OCI-LY7 (cell line): ENCODE results near the gene IRX6. TPM values are rescaled to one million over a fixed set of nuclear protein-coding genes. Genes with fewer than 3 reads are reported as not detected.

ENCODE experiments used
- BruUV-seq: library from RNA; stranded (reverse); fragments of 400-500 nt; replicated peaks from 2 replicates; lab custom pipeline; 2021; lab: Mats Ljungman, UMichigan
- CTCF ChIA-PET: fragments of 300-600 bp; sonication (Branson Sonifier 250); formaldehyde crosslinking; loops from one replicate; lab custom pipeline; 2022; ENCODE audit warnings: antibody characterized with exemption; ENCODE audit not compliant: unreplicated experiment; lab: Charles Lee
- POLR2A ChIA-PET: fragments of 300-600 bp; sonication (Branson Sonifier 250); formaldehyde crosslinking; loops from one replicate; lab custom pipeline; 2022; ENCODE audit warnings: antibody characterized with exemption; lab: Charles Lee
- DNase-seq: peaks from one replicate; pipeline ENCODE4 v3.0.0-alpha.2; 2015; ENCODE audit warnings: low spot score
- H2AFZ ChIP-seq: fragments of 200-600 bp; sonication (generic), shearing (Covaris generic); 2 replicates; pipeline ENCODE4 v1.6.1; 2014; ENCODE audit warnings: mild to moderate bottlenecking, antibody characterized with exemption, low read length, moderate library complexity
- H3K27ac ChIP-seq: fragments of 200-600 bp; sonication (generic); 2 replicates; pipeline ENCODE4 v1.5.1; 2014; ENCODE audit warnings: mixed run types, low read depth, mild to moderate bottlenecking, moderate library complexity, low read length, inconsistent platforms; ENCODE audit not compliant: poor library complexity, severe bottlenecking
- H3K36me3 ChIP-seq: fragments of 200-600 bp; sonication (generic); 2 replicates; pipeline ENCODE4 v1.6.1; 2014; ENCODE audit warnings: mild to moderate bottlenecking, antibody characterized with exemption, low read length, moderate library complexity, mixed read lengths; ENCODE audit not compliant: insufficient read depth
- H3K4me1 ChIP-seq: fragments of 200-600 bp; sonication (generic); 2 replicates; pipeline ENCODE4 v1.5.1; 2014; ENCODE audit warnings: mild to moderate bottlenecking, low read length; ENCODE audit not compliant: insufficient read depth, poor library complexity, severe bottlenecking
- H3K4me2 ChIP-seq: fragments of 200-600 bp; sonication (generic); 2 replicates; pipeline ENCODE4 v1.6.1; 2014; ENCODE audit warnings: mild to moderate bottlenecking, low read length
- H3K4me3 ChIP-seq: fragments of 200-600 bp; sonication (generic); 2 replicates; pipeline ENCODE4 v1.5.1; 2014; ENCODE audit warnings: mild to moderate bottlenecking, low read depth, low read length; ENCODE audit not compliant: poor library complexity, severe bottlenecking
- H3K79me2 ChIP-seq: fragments of 200-600 bp; sonication (generic); 2 replicates; pipeline ENCODE4 v1.6.1; 2016; ENCODE audit warnings: low read depth, mild to moderate bottlenecking, low read length, moderate library complexity, mixed read lengths; ENCODE audit not compliant: insufficient read depth
- H3K9me2 ChIP-seq: fragments of 200-600 bp; sonication (generic); 2 replicates; pipeline ENCODE4 v1.6.1; 2016; ENCODE audit warnings: mild to moderate bottlenecking, low read length, mixed read lengths; ENCODE audit not compliant: insufficient read depth
- H3K9me3 ChIP-seq: fragments of 200-600 bp; sonication (generic); 2 replicates; pipeline ENCODE4 v1.6.1; 2014; ENCODE audit warnings: mild to moderate bottlenecking, mixed run types, low read length, mixed read lengths
- H4K20me1 ChIP-seq: fragments of 200-600 bp; sonication (generic); 2 replicates; pipeline ENCODE4 v1.6.1; 2014; ENCODE audit warnings: mild to moderate bottlenecking, antibody characterized with exemption, low read length, moderate library complexity, mixed read lengths; ENCODE audit not compliant: insufficient read depth
- CTCF ChIP-seq: fragments of 200-600 bp; sonication (generic); conservative IDR thresholded peaks from 2 replicates; pipeline ENCODE4 v1.5.1; 2014; ENCODE audit warnings: mild to moderate bottlenecking, antibody characterized with exemption, low read length, moderate library complexity, mixed read lengths
- EZH2phosphoT487 ChIP-seq: fragments of 200-600 bp; sonication (generic); IDR thresholded peaks from 2 replicates; pipeline ENCODE4 v1.6.1; 2018; ENCODE audit warnings: low read depth, borderline replicate concordance, mild to moderate bottlenecking, mixed run types, antibody characterized with exemption, low read length, moderate library complexity, mixed read lengths
- intact Hi-C: fragments of 100-400 bp; cut with micrococcal nuclease; formaldehyde crosslinking; loops from one replicate; pipeline ENCODE4 v1.10.0; 2022; ENCODE audit not compliant: unreplicated experiment
- total RNA-seq, 2 experiments: library from RNA; depleted of rRNA in 1 of 2; stranded (reverse); fragments of >200 nt in 1 of 2; shearing (Covaris generic) in 1 of 2; gene quantifications; 2 replicates each; pipeline ENCODE4 v1.2.3, GENCODE V29; 2014 to 2022

IRX6 gene
- total RNA-seq, 2 experiments from 2014 or later: not detected

GRCh38 chr16:55297910-55298479 lies 26.0 kb upstream of the IRX6 start:
- Histone ChIP-seq H3K9me3 (no peaks in the 10 kb centered on the region), H3K4me1 (no peaks in the 10 kb centered on the region), H3K27ac (no peak overlapping the region), H2AFZ (no peak overlapping the region), H3K4me3 (no peak overlapping the region), H3K9me2 (no peaks in the 10 kb centered on the region), H3K36me3 (no peaks in the 10 kb centered on the region), H3K4me2 (no peak overlapping the region), H4K20me1 (no peaks in the 10 kb centered on the region), H3K79me2 (no peaks in the 10 kb centered on the region)
- DNase-seq: no peak
- BruUV-seq: no TSS peak
- ChIA-PET POLR2A (no interaction called here), CTCF (no interaction called here)
- intact Hi-C loops: no loop called here
- TF ChIP-seq EZH2phosphoT487: no peak
- TF ChIP-seq CTCF: no peak

- no peaks in the 10 kb centered on the region for H3K9me2 ChIP-seq
- no peaks in the 10 kb centered on the region for H3K79me2 ChIP-seq
- no peaks in the 10 kb centered on the region for H4K20me1 ChIP-seq
- no peak overlapping the region for H2AFZ ChIP-seq
- no peak for TF ChIP-seq EZH2phosphoT487
- H3K36me3 ChIP-seq: no peaks in the 10 kb centered on the region
- H3K9me3 ChIP-seq: no peaks in the 10 kb centered on the region
- CTCF ChIA-PET: no interaction called here
- no peaks in the 10 kb centered on the region for H3K4me1 ChIP-seq
- POLR2A ChIA-PET: no interaction called here
- no TSS peak for BruUV-seq
- intact Hi-C loops: no loop called here
- H3K4me3 ChIP-seq: no peak overlapping the region
- no peak overlapping the region for H3K4me2 ChIP-seq
- H3K27ac ChIP-seq: no peak overlapping the region
- DNase-seq: no peak
These were observed 22.5 kb upstream of the IRX6 start for GRCh38 chr16:55301385-55302008.

GRCh38 chr16:55302635-55303034 lies 21.4 kb upstream of the IRX6 start:
- H3K4me1 ChIP-seq: no peaks in the 10 kb centered on the region
- no peaks in the 10 kb centered on the region for H3K79me2 ChIP-seq

More at GRCh38 chr16:55302635-55303034, 21.4 kb upstream of the IRX6 start:
- Histone ChIP-seq H3K4me2 (no peak overlapping the region), H3K27ac (no peak overlapping the region), H4K20me1 (no peaks in the 10 kb centered on the region), H3K4me3 (no peak overlapping the region), H3K9me2 (no peaks in the 10 kb centered on the region), H3K36me3 (no peaks in the 10 kb centered on the region), H2AFZ (no peak overlapping the region), H3K9me3 (no peaks in the 10 kb centered on the region)
- intact Hi-C loops: no loop called here
- DNase-seq: no peak
- POLR2A ChIA-PET: no interaction called here
- CTCF ChIA-PET: no interaction called here
- TF ChIP-seq EZH2phosphoT487 (no peak), CTCF (no peak)
- no TSS peak for BruUV-seq
